ENCODE results near the gene WASF3.

Gene WASF3

GRCh38 chr13:26575244-26575643 is 17.8 kb downstream of the WASF3 start:
- TF ChIP-seq CTCF (conservative IDR thresholded peaks at IDR 0.05) = no peak
- TF ChIP-seq ZFX (IDR thresholded peaks at IDR 0.05) = no peak
- H3K27ac ChIP-seq = no peak overlapping the region

DNA sequence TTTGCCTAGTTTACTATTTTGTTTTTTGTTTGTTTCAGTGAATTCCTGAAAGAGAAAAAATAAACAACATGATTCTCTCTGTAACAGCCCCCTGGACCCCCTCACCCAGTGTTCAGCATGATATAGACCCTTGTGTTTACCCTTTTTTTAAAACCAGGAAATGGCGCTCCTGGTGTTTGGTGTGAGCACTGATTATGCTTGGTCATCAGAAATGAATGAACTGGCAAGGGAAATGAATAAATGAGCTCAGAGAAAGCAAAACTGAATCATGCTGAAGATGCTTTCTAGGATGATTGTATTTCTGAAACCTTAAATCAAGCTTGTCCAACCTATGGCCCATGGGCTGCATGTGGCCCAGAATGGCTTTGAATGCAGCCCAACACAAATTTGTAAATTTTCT is 22.1 kb downstream of the WASF3 start:
- TF ChIP-seq CTCF (conservative IDR thresholded peaks at IDR 0.05) = no peak
- TF ChIP-seq ZFX (IDR thresholded peaks at IDR 0.05) = no peak

DNA sequence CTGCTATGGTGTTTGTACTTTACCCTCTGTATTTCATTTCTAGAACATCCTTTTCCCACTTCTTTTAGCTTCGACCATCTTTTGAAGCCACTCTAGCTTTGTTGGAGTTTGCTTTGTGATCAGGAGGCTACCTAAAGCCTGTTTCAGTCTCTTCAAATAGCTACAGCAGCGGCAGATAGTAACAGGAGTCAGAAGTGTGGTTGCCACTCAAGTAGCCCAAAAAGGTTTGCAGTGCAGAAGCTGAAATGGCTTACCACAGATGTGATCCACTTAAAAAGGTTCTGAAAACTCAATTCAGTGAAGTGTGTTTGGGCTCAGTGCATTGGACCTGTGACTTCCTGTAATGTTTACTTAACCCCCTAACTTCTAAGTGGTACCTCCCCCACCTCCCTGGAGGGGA is 26.2 kb downstream of the WASF3 start:
- TF ChIP-seq CTCF (conservative IDR thresholded peaks at IDR 0.05) (no peak), ZFX (IDR thresholded peaks at IDR 0.05) (no peak)
- no peak overlapping the region for H3K27ac ChIP-seq

More for the DNA sequence above, 22.1 kb downstream of the WASF3 start:
- H3K27ac ChIP-seq = no peak overlapping the region

GRCh38 chr13:26584713-26585112 is 27.2 kb downstream of the WASF3 start:
- TF ChIP-seq ZFX (IDR thresholded peaks at IDR 0.05) (no peak), CTCF (conservative IDR thresholded peaks at IDR 0.05) (no peak)
- no peak overlapping the region for H3K27ac ChIP-seq

DNA sequence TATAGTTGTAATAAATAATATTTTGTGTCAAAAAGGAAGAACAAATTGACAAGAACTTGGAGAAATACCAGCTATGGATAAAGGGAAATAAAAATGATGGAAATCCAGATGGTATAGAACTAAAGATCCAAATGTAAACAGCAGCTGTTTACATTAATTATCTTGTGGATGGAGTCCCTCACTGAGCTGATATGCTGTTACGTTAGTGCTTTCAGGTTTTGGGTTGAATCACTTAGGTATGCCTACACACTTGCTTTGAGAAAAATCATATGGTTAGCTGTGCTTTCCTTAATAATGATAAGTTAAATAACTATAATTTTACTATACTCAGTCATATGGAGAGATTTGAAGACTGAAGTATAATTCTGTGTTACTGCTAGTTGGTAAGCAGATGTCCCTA is 27.7 kb downstream of the WASF3 start:
- no peak overlapping the region for H3K27ac ChIP-seq
- TF ChIP-seq ZFX (IDR thresholded peaks at IDR 0.05) = no peak
- no peak for TF ChIP-seq CTCF (conservative IDR thresholded peaks at IDR 0.05)

DNA sequence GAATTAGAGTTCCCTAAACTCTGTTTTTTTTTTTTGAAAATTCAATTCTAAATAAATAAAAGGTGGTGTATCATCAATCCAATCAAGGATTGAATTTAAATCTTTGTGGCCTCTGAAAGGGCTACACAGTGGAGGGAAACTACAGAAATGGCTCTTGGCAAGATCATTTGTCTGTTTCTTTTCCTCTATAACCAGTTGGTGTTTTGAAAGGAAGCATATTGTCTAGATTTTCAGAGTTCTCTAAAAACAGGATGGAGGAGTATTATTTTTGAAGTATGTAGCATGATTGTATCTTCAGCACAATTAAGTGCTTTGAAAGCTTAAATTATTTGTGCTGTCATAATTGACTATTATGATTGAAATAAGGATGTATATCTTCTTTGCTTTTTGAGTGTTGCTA is 29.8 kb downstream of the WASF3 start:
- no peak overlapping the region for H3K27ac ChIP-seq
- no peak for TF ChIP-seq ZFX (IDR thresholded peaks at IDR 0.05)
- no peak for TF ChIP-seq CTCF (conservative IDR thresholded peaks at IDR 0.05)

- no peak overlapping the region for H3K27ac ChIP-seq
- TF ChIP-seq CTCF (conservative IDR thresholded peaks at IDR 0.05) (no peak), ZFX (IDR thresholded peaks at IDR 0.05) (no peak)
These were observed 31.7 kb downstream of the WASF3 start for GRCh38 chr13:26589226-26589625.
